ENCODE results near the gene ASPSCR1. TPM values are rescaled to one million over a fixed set of nuclear protein-coding genes. Genes with fewer than 3 reads are reported as not detected.

Gene ASPSCR1
- total RNA-seq, 4 donors from 2014 or later = 10.1 to 21.0 (median 17.1) TPM

- Histone ChIP-seq H3K4me1 (peaks cover 6 to 53% (median 22%) of the 10 kb centered on the region in 3 donors), H3K27ac (peak overlapping the region in 2 of 4 donors; percentile 58 to 63)
- no peak for DNase-seq
Observed at GRCh38 chr17:82004517-82005455, 27.4 kb downstream of the ASPSCR1 start.

DNA sequence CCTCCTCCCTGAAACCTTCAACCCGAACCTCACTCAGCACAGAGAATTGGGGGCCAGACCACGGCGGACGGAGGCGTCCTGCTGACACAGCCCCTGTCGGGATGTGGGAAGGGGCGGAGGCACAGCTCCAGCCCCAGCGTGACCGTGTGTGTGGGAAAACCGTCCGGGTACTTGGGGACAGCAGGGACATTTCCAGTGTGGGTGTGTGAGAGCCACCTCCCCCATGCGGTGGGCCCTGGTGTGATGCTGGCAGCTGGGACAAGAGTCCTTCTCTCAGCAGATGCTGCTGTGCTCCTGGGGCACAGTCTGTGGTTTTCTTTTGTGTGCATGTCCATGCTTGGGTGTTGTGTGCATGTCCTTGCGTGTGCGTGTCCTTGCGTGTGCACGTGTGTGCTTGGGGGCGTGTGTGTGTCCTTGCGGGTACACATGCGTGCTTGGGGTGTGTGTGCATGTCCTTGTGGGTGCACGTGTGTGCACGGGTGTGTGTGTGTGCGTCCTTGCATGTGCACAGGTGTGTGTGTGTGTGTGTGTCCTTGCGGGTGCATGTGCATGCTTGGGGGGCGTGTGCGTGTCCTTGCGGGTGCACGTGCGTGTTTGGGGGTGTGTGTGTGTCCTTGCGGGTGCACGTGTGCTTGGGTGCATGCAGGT lies 28.4 kb downstream of the ASPSCR1 start:
- DNase-seq = no peak
- H3K4me1 ChIP-seq = peaks cover 6 to 44% (median 22%) of the 10 kb centered on the region in 3 donors
- WGBS, 2 donors = 76% methylated on average over 11 of the region's 30 CpGs; no CpG with 5 or more reads in 1 of the 2 donors
- no peaks in the 10 kb centered on the region for H3K27me3 ChIP-seq
- H3K27ac ChIP-seq = no peak overlapping the region
- intact Hi-C loops (cut with DNase I) = no loop called here
- no peak for TF ChIP-seq CTCF (IDR thresholded peaks at IDR 0.05)
- TF ChIP-seq POLR2A (IDR thresholded peaks at IDR 0.05) = no peak
- no peak overlapping the region for H3K4me3 ChIP-seq
- H3K9me3 ChIP-seq = no peaks in the 10 kb centered on the region
- peaks cover 0 to 17% (median 0%) of the 10 kb centered on the region in 3 donors for H3K36me3 ChIP-seq

More at GRCh38 chr17:82004517-82005455, 27.4 kb downstream of the ASPSCR1 start:
- TF ChIP-seq POLR2A (IDR thresholded peaks at IDR 0.05) = no peak
- Histone ChIP-seq H3K36me3 (peaks cover 0 to 10% (median 0%) of the 10 kb centered on the region in 3 donors), H3K9me3 (no peaks in the 10 kb centered on the region), H3K27me3 (no peaks in the 10 kb centered on the region), H3K4me3 (no peak overlapping the region)
- whole genome bisulfite sequencing, 2 donors = 93% methylated on average over 3 of the region's 41 CpGs; no CpG with 5 or more reads in 1 of the 2 donors
- intact Hi-C loops (cut with DNase I) = no loop called here

GRCh38 chr17:82006468-82007227 lies 29.2 kb downstream of the ASPSCR1 start:
- Histone ChIP-seq H3K4me1 (peaks cover 6 to 40% (median 22%) of the 10 kb centered on the region in 3 donors), H3K4me3 (no peak overlapping the region), H3K36me3 (peaks cover 0 to 26% (median 0%) of the 10 kb centered on the region in 3 donors), H3K9me3 (no peaks in the 10 kb centered on the region), H3K27ac (no peak overlapping the region), H3K27me3 (no peaks in the 10 kb centered on the region)
- WGBS, 2 donors = 34 to 44% methylated on average over 7 to 9 of the region's 24 CpGs
- TF ChIP-seq POLR2A (IDR thresholded peaks at IDR 0.05) = no peak
- no peak for TF ChIP-seq CTCF (IDR thresholded peaks at IDR 0.05)
- no peak for DNase-seq
- intact Hi-C loops (cut with DNase I) = no loop called here

GRCh38 chr17:82007228-82007494 lies 29.7 kb downstream of the ASPSCR1 start:
- 70% methylated on average over 6 of the region's 6 CpGs; no CpG with 5 or more reads in 1 of the 2 donors for WGBS, 2 donors
- H3K4me3 ChIP-seq = no peak overlapping the region
- no peaks in the 10 kb centered on the region for H3K9me3 ChIP-seq
- no peaks in the 10 kb centered on the region for H3K27me3 ChIP-seq
- H3K36me3 ChIP-seq = peaks cover 0 to 31% (median 0%) of the 10 kb centered on the region in 3 donors
- no peak for TF ChIP-seq POLR2A (IDR thresholded peaks at IDR 0.05)
- no peak for TF ChIP-seq CTCF (IDR thresholded peaks at IDR 0.05)
- peaks cover 6 to 43% (median 22%) of the 10 kb centered on the region in 3 donors for H3K4me1 ChIP-seq
- intact Hi-C loops (cut with DNase I) = no loop called here
- no peak overlapping the region for H3K27ac ChIP-seq
- no peak for DNase-seq

GRCh38 chr17:82007495-82008257 lies 30.2 kb downstream of the ASPSCR1 start:
- H3K4me1 ChIP-seq = peaks cover 6 to 48% (median 22%) of the 10 kb centered on the region in 3 donors
- intact Hi-C loops (cut with DNase I) = no loop called here
- H3K36me3 ChIP-seq = peaks cover 0 to 35% (median 0%) of the 10 kb centered on the region in 3 donors
- no peak overlapping the region for H3K27ac ChIP-seq
- TF ChIP-seq CTCF (IDR thresholded peaks at IDR 0.05) (no peak), POLR2A (IDR thresholded peaks at IDR 0.05) (no peak)
- no peak overlapping the region for H3K4me3 ChIP-seq
- no peaks in the 10 kb centered on the region for H3K9me3 ChIP-seq
- 94% methylated on average over 3 of the region's 30 CpGs; no CpG with 5 or more reads in 1 of the 2 donors for WGBS, 2 donors
- no peak for DNase-seq
- no peaks in the 10 kb centered on the region for H3K27me3 ChIP-seq

Measured in esophagus squamous epithelium (tissue), 5 donors.